Left ventricle myocardium inferior (tissue), 1 donor: ENCODE data around the gene LMBR1L. TPM values are rescaled to one million over a fixed set of nuclear protein-coding genes. Genes with fewer than 3 reads are reported as not detected.
A peak's percentile ranks its signal among the peaks of the same experiment; 100 is the strongest.

ENCODE experiments used
- DNase-seq: peaks from one replicate; pipeline ENCODE4 v3.0.0-alpha.2; 2020
- H3K27ac ChIP-seq: fragments of 200-600 bp; replicated peaks from 2 replicates; pipeline ENCODE4 v1.8.0; 2021
- H3K27me3 ChIP-seq: fragments of 200-600 bp; 2 replicates; pipeline ENCODE4 v1.8.0; 2021; ENCODE audit warnings: low read depth
- H3K36me3 ChIP-seq: fragments of 200-600 bp; 2 replicates; pipeline ENCODE4 v1.8.0; 2021
- H3K4me1 ChIP-seq: fragments of 200-600 bp; 2 replicates; pipeline ENCODE4 v1.8.0; 2021
- H3K4me3 ChIP-seq: fragments of 200-600 bp; 2 replicates; pipeline ENCODE4 v1.8.0; 2021; ENCODE audit warnings: mild to moderate bottlenecking, moderate library complexity
- H3K9me3 ChIP-seq: fragments of 200-600 bp; replicated peaks from 2 replicates; pipeline ENCODE4 v1.8.0; 2021
- intact Hi-C: fragments of 100-400 bp; cut with micrococcal nuclease; formaldehyde crosslinking; loops from one replicate; pipeline ENCODE4 v1.11.0; 2022
- total RNA-seq: library from RNA; stranded (reverse); fragmentation: NEBNext Ultra II Directional; extraction: Animal tissue kit (Norgen Biotek cat#: 25700); gene quantifications from one replicate; pipeline ENCODE4 v1.2.1, GENCODE V29; 2021
- TF ChIP-seq, protein P1 (sequence below): fragments of 200-600 bp; IDR thresholded peaks from 2 replicates; pipeline ENCODE4 v1.8.0; 2021; ENCODE audit warnings: antibody characterized with exemption, mild to moderate bottlenecking, borderline replicate concordance
- donor health status: DM: no; HTN: yes; CAD: no; lungs with severe emphysema.

The LMBR1L gene
- total RNA-seq, 1 donor from 2014 or later: 27.5 TPM

DNA sequence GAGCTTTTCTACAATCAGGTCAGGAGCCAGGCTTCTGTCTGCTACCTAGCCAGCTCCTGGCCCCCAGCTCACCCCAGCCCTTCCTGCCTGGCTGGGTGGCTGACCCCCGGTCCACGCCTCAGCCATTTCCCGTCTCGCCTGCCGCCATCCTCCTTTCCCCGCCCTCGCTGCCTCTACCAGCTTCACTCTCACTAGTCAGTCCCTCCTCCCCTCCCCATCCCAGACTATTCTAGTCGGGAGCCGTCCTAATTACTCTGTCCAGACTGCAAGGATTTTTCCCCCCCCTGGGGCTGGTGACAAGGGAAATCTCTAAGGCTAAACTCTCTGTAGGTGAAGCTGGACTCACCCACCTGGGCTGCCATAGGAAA lies 16.9 kb downstream of the LMBR1L start:
- no peaks in the 10 kb centered on the region for H3K9me3 ChIP-seq
- DNase-seq: peak; percentile 33
- H3K27me3 ChIP-seq: peaks cover 59% of the 10 kb centered on the region
- peak overlapping the region; percentile 25 for H3K27ac ChIP-seq
- TF ChIP-seq, protein P1, sequence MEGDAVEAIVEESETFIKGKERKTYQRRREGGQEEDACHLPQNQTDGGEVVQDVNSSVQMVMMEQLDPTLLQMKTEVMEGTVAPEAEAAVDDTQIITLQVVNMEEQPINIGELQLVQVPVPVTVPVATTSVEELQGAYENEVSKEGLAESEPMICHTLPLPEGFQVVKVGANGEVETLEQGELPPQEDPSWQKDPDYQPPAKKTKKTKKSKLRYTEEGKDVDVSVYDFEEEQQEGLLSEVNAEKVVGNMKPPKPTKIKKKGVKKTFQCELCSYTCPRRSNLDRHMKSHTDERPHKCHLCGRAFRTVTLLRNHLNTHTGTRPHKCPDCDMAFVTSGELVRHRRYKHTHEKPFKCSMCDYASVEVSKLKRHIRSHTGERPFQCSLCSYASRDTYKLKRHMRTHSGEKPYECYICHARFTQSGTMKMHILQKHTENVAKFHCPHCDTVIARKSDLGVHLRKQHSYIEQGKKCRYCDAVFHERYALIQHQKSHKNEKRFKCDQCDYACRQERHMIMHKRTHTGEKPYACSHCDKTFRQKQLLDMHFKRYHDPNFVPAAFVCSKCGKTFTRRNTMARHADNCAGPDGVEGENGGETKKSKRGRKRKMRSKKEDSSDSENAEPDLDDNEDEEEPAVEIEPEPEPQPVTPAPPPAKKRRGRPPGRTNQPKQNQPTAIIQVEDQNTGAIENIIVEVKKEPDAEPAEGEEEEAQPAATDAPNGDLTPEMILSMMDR: no peak
- H3K4me1 ChIP-seq: peaks cover 64% of the 10 kb centered on the region
- intact Hi-C loops: no loop called here
- H3K36me3 ChIP-seq: peaks cover 29% of the 10 kb centered on the region
- peak overlapping the region; percentile 60 for H3K4me3 ChIP-seq

DNA sequence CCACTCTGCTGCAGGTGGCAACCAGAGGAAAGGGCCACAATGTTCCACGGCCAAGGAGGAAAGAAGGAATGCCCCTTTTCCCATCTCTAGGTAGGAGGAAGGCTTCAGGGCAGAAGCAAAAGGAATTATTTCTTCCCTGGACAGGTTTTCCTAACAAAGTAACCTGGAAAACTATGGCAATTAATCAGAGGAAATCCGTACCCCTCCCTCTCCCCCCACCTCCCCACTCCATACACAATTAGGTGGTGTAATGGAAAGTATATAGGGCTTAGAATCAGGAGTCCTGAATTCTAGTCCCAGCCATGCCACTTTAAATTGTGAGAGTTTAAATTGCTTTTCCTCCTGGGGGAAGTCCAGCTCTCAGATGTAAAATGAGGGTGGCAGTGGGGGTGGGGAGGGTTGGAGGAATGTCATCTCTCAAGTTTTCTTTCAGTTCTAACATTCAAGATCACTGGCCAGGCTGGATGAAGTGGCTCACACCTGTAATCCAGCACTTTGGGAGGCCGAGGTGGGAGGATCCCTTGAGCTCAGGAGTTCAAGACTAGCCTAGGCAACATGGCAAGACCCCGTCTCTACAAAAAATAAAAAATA lies 17.7 kb downstream of the LMBR1L start:
- peaks cover 72% of the 10 kb centered on the region for H3K4me1 ChIP-seq
- intact Hi-C loops: no loop called here
- peaks cover 21% of the 10 kb centered on the region for H3K36me3 ChIP-seq
- peak overlapping the region; percentile 60 for H3K4me3 ChIP-seq
- TF ChIP-seq, protein P1: no peak
- DNase-seq: no peak
- H3K27ac ChIP-seq: peak overlapping the region; percentile 25
- H3K9me3 ChIP-seq: no peaks in the 10 kb centered on the region
- peaks cover 64% of the 10 kb centered on the region for H3K27me3 ChIP-seq

DNA sequence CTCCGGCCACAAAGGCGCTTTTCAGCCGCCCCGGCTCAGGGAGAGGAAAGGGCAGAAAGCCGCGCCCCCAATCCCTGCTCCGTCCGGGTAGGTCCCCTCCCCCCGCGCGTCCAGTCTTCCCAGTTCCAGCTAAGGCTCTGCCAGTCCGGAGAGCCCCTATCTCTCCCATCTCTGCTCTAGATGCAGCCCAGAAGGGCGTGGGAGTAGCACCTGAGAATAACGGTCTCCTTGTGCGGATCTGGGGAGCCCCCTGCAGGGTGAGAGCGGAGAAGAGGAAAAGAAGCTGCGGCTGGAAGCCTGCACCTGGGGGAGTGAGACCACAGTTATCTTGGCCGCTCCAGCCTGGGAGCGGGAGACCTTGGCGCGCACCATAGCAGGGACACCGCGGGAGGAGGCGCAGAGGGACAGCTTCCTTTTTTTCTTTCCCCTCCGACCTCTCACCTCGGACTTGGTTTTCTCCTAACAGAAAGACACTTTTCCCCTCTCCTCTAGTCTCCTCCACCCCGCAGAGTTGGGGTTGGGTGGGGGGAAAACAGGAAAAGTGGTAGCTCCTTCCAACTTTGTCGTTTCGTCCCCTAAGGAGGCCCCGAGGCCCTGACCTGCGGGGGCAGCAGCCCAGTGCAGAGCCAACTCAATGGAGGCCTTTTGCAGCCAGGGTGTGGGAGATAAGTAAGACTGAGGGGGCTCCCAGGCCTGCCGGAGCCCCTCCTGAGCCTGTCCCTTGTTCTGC lies 18.4 kb downstream of the LMBR1L start:
- Histone ChIP-seq H3K9me3 (no peaks in the 10 kb centered on the region), H3K27ac (peak overlapping the region; percentile 24), H3K4me1 (peaks cover 75% of the 10 kb centered on the region), H3K27me3 (peaks cover 64% of the 10 kb centered on the region), H3K4me3 (peak overlapping the region; percentile 59), H3K36me3 (peaks cover 15% of the 10 kb centered on the region)
- peak; percentile 37 for DNase-seq
- intact Hi-C loops: no loop called here
- TF ChIP-seq, protein P1: peak; percentile 39

DNA sequence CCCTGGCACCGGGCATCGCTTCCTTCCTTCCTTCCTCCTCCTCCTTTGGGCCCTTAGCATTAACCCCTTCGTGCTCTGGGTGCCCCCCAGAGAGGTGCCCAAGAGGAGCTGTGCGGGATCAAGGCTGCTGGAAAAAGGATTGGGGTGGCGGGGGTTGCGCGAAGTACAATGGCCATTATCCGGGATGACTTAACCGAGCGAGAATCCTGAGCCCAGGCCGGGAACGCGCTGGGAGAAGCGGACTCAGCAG lies 18.9 kb downstream of the LMBR1L start:
- Histone ChIP-seq H3K4me1 (peaks cover 75% of the 10 kb centered on the region), H3K27ac (peak overlapping the region; percentile 4), H3K36me3 (peaks cover 10% of the 10 kb centered on the region), H3K4me3 (peak overlapping the region; percentile 59), H3K27me3 (peaks cover 64% of the 10 kb centered on the region), H3K9me3 (no peaks in the 10 kb centered on the region)
- TF ChIP-seq, protein P1: no peak
- intact Hi-C loops: no loop called here
- no peak for DNase-seq

DNA sequence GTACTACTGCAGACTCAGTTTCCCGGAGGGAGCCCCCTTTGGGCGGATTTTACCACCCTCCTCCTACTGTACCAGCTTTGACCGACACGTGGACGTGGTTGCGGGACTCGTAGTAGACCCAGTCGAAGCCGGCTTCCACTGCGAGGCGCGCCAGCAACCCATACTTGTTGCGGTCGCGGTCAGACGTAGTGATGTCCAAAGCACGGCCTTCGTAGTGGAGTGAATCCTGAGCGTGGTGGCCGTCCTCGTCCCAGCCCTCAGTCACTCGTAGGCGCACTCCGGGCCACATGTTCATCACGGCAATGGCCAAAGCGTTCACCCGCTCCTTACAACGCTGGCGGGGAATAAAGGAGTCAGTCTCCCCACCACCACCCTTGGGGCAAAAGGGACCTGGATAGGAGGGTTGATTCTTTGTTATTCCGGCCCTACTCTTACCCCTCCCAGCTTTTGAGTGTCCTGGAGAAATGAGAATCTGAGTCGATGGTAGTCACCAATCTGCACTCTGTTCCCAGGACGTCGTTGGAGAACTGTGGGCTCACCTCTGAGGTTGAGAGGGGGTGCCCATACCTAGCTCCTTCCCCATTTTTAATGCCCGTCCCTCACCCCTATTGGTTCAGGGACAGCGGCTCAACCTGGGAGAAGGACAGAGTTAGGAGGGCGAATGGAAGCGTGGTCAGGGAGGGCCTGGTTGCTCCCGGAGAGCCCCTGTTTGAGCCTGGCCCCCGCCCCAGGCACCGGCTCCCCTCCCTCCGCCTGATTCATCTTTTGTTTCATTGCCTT lies 19.4 kb downstream of the LMBR1L start:
- Histone ChIP-seq H3K9me3 (no peaks in the 10 kb centered on the region), H3K27me3 (peaks cover 64% of the 10 kb centered on the region), H3K36me3 (peaks cover 7% of the 10 kb centered on the region), H3K27ac (peak overlapping the region; percentile 4), H3K4me3 (peak overlapping the region; percentile 59), H3K4me1 (peaks cover 75% of the 10 kb centered on the region)
- no peak for DNase-seq
- TF ChIP-seq, protein P1: no peak
- intact Hi-C loops: no loop called here
